Measurements from ENCODE around the gene ALK.

Gene ALK

DNA sequence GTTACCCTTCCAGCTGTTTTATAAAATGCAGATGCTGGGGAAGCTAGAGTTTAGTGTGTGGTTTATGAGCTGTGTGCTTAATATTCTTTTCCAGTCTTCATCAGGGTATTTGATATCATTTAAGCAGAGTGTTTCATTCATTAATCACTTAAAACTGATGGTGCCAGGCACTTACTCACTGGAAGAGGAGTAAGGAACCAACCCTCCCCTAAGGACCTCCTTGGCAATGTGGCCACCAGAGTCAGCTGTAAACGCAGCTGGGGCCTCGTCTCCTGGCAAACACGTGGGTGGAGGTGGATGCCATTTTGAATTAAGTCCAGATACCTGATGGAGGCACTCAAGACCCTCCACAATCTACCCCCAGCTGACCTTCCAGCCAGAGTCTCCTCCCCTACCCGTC lies 474.5 kb downstream of the ALK start:
- DNase-seq (ENCODE audit: low read depth): no peak

DNA sequence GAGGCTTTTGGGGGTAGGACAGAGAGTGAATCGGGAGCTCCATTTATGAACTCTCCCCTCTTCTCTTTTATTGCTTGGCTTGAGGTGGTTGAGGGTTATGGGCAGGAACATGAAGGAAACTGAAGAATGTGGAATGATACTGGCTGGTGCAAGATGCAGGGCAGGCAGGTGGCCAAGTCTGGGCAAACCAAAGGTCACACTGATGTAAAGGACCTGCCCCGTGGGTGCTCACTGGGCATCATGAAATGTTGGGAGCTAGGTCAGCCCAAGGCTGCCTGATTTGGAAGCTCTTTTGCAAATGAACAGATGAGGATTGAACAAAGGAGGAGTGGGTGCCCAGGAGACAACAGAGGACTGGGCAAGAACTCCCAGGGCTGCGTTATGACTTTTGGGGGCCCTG lies 477.2 kb downstream of the ALK start:
- DNase-seq (ENCODE audit: low read depth): no peak

DNA sequence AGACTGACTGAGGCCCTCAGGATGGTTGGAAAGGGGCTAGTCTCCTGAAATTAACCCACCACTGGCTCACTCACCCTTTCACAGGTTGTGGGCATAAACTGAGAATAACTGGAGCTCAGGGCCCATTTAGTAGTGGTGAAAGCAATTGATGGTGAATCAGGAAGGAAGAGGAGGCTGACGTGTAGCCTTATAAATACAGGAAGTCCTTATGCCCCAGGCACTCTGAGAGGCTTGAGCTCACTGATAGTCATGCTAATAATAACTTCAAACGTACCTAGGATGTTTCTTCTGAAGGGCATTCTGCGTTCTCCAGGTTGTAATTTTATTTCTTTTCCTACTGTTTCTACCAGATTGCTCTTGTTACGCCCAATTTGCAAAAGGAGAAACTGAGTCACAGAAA lies 477.8 kb downstream of the ALK start:
- DNase-seq (ENCODE audit: low read depth): no peak

DNA sequence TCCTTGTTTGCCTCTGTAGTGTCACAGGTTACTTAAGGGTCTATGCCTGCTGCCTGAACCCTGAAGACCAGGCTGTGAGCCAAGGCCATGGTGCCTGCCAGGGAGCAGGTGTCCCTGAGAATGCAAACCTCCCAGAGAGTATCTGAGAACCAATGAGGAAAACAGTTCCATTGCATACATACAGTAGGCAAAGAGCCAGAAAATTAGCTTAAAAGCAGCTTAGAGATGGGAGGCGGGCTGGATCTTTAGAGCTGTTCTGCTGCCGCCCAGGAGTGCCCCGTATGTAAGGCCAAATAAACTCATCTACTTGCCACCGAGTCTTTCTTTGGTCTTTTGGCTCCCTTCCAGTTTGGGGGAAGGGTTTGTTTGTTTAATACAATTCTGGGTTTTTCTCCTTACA lies 478.2 kb downstream of the ALK start:
- no peak for DNase-seq (ENCODE audit: low read depth)

DNA sequence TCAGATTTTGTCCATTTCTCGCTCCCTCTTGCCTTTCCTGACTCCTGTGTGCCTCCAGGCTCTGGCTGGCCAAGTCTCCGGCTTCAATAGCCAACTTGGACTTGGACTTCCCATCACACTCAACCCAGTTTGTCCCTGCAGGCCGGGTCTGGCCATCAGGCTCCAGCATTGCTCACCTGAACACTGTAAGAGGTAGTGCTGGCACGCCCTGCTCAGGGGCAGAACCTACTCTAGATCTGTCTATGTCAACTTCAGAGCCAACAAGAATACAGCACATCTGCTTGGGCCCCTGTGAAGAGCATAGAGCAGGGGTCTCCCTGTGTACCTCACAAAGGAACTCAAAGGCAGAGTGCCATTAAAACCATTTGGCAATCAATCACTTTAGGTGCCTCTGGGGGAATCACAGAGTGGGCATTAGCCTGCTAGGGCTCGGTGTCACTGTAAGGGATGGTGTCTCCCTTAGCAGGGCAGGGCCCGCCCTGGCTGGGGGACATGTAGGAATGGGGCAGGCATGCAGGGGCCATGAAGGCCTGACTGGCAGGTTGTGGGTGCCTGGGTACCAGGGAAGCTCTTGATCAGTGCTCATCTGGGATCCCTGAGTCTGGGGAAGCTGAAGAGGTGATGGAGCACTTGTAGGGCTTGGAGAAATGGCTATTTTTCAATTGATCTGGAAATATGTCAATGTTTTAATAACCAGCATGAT lies 480.3 kb downstream of the ALK start:
- DNase-seq (ENCODE audit: low read depth): no peak

DNA sequence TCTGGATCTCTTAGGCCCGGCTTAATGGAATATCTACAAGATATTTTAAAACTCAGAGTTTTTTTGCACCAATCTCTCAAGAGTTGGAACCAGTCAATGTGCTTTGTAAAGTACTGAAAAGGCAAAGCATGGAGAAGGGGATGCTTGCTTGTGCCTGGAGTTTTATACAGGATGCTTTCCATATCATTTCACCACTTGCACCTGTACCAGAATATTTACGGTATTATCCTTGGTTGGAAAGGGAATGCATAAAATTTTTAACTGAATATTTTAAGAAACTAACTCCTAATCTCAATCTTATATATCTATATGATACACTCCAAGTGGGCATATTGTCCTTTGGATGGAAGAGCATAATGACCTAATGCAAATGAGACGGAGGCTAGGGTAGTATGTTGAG lies 487.5 kb downstream of the ALK start:
- DNase-seq (ENCODE audit: low read depth): no peak

DNA sequence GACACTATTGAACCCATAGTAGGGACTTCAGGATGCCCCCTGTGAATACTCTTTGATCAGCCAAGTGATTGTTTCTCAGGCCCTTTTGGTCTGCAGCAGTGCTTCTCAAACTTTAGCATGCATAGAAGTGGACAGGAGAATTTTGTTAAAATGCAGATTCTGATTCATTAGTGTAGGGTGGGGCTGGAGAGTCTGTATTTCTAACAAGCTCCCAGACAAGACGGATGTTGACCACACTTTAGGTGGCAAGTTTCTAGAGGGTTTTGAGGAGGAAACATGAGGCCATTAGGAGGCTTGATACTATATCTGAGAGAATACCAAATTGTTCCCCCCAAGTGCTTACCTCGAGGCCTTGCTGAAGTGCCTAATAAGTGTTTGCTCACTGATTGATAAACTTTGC lies 488.3 kb downstream of the ALK start:
- no peak for DNase-seq (ENCODE audit: low read depth)

DNA sequence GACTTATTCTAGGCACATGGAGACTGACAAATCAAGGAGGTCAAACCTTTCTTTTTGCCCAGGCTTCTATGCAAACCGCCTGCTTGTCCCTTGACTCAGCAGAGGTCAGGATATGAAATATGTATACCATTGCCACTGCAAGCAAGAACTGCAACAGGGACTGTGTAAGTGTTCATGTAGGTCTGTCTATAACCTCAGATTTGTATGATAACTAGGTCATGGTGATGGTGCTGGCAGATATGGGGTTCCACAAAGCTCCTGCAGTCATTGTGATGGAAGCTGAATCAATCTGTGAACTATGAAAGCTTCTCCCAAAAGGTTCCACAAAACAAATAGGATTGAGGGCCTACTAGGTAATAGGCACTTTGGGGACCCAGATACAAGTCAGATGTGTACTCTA lies 489.9 kb downstream of the ALK start:
- no peak for DNase-seq (ENCODE audit: low read depth)

DNA sequence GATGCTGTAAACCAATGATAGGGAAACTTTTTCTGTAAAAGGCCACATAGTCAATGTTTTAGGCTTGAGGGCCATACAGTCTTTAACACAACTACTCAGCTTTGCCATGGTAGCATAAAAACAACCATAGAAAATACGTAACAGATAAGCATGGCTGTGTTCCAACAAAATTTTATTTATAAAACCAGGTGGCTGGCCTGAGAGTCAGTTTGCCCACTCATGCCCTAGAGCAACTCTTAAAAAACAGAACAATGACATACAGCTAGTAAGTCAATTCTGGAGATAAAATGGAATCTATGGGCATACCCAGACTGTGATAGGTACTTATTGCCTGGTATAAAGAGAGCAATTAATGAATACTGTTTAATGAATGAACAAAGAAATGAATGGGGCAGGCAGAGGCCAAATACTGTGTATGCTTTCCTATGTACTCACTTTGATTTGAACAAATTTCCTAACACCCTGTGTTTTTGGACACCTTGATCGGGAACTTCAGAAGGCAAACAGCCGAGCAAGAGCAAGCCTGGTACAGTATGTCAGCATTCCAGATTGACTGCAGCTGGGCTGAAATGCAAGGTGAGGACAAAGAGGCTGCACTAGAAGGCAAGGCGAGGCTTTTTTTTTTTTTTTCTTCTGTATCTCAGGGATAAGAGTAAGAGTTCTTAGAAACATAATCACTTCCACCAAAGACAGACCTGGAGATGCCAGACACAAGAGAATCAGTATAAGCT lies 490.8 kb downstream of the ALK start:
- DNase-seq (ENCODE audit: low read depth): no peak

DNA sequence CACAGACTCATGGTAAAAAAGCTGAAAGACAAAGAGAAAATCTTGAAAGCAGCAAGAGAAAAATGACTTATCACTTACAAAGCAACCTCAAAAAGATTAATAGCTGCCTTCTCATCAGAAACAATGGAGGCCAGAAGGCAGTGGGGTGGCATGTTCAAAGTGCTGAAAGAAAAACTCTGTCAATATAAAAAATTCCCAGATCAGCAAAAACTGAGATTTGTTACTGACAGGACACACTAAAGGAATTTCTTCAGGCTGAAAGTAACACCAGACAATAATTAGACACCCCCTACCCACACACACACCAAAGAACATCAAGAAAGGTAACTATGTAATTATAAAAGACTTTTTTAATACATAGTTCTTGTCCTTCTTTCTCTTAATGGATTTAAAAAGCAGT lies 495.0 kb downstream of the ALK start:
- DNase-seq (ENCODE audit: low read depth): no peak

DNA sequence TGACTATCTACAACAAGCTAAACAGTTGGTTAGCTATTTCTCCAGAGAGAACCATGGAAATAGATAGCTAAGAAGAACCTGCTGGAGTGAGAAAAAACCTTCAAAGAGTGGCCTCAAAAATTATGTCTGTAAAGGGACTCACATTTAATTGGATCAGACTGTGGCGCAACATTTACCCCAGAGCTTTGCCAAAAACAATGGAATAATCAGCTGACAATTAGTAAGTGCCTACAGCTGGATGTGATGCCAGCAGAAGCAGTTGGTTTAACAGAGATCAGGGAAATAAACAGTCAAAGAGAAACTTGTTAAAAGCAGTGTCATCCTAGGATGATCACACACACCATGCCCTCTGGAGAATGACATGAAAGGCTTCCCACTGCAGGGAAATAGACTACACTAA lies 495.5 kb downstream of the ALK start:
- DNase-seq (ENCODE audit: low read depth): no peak

DNA sequence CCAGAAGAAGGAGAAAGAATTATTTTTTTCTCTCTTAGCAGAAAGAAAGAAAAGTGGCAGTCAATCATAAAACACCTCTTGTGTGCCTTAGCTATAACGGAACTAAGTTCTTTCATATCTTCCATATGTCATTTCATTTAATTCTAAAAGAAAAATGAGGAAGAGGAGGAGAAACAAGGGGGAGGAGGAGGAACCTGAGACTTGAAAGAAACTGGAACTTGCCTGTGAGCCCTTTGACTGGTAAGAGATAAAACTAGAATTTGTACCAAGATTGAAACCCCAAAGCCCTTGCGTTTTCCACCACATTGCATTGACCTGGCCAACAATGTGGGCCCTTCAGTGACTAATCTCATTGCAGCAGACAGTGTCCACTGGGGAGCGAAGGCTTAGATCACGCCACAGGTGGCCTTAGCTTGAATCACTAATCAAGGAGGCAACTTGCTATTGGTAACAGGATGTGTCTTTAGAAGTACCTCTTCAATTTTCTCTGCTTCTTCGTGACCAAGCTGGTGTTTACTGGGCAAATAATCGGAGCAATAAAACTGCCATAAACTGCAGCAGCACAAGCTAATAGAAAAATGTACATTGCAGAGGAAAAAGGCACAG lies 498.2 kb downstream of the ALK start:
- no peak for DNase-seq (ENCODE audit: low read depth)

DNA sequence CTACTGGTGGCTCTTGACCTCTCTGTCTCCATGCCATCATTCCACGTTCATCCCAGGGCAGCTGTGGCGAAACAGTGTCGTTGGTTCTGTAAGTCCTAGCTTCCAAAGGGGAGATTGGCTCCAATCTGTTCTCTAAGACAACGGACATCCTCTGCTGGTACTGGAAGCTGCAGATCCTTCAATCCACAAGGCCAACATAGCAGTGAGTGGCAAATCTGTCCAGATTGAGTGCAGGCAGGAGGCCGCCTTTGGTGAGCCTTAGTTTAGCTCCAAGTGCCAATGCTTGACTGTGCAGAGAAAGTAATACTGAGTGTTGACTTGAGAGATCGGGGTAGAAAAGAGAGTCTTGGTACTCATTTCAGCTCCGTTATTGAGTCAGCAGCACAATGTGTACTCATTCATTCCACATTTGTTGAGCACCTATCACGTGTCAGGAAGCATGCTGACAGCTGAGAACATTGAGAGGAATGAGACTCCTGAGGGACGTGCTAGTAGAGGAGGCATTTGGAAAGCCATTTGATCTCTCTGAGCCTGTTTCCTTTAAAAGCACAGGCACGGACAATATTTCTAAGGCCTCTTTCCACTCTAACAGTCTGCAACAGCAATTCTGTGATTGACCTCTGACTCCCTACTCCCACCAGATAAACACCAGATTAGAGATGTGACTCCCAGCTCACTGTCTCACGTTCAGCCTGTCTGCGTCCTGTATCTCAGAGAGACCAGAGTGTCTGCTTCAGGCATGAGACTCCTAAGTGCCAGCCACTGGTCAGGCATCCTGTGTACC lies 500.2 kb downstream of the ALK start:
- DNase-seq (ENCODE audit: low read depth): no peak

DNA sequence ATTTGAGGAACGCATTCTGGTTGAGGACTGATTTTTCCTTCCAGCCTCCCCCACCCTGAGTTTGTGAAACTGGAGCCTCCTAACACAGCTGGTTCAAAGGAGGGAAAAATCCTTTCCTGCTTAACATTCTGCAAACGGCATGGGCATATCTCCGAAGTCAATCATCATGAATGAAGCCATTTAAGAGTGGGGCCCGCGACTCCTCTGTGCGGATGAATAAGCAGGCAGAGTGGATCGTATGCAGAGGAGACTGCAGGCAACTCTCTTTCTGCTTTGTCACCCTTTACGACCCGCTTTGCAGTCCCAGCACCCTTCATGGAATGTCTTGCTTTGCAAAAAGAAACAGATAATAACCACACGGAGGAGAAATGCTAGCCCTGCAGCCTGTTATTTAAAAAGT lies 500.9 kb downstream of the ALK start:
- no peak for DNase-seq (ENCODE audit: low read depth)

DNA sequence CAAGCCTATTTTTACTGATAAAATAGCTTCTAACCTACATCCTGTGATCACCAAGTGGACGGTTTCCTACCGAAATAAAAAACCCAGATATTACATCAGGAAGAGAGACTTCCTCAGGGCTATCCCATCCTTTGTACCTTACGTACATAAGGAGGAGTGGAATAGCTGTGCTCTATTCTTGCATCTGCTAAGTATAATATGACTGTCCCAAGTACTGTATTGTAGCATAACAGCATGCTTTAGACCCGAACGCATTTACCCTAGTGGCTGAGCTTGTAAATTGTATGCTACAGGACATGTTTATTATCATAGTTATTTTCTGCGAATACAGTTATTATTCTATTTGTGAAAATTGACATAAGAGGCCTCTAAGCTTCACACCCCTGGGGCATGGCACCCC lies 503.8 kb downstream of the ALK start:
- no peak for DNase-seq (ENCODE audit: low read depth)

DNA sequence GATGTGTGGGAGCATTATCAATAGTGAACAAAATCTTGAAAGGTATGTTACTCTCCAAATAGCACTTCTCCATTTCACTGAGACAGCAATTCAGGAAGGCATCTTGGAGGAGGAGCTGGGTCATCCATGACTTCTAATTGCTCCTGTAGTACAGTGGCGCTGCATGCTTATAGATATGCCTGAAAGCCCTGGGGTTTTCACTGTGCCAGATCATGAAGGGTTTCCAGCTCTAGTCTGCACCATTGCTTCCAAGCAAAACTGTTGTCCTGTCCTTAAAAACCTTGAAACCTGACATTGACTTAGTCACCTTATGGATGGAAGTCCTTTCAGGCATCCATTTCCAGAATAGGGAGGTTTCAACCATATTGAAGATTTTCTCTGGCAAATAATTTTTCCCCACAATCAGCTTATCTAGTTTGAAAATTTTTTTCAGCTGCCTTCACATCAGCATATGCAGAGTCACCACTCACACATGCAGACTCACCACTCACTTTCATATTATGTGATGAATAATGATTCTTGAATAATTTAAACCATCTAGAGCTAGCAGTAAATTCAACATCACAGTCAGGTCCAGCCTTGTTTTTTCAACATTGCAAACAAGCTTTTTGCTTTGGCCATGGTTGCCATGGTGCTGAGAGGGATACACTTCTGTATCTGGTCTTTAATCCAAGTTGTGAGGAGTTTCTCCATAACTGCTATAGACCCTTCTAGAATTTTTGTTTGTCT lies 509.0 kb downstream of the ALK start:
- no peak for DNase-seq (ENCODE audit: low read depth)

DNA sequence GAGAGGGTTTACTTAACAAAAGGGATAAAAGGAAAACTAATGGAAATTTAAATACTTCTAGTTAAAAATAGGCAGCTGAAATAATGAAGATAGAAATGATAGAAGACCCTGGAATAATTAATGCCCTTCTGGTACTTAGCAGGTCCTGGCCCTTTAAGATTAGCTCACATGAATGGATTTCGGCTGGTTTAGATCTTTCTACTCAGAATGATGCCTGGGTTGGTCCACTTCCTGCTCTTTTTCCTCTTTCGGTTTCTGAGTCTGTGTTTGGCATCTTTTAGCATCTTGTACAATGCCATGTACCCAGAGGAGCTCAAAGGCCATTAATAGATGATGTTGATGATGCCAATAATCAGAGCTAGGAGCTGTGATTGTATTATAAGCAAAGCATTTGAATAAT lies 515.7 kb downstream of the ALK start:
- DNase-seq (ENCODE audit: low read depth): no peak

DNA sequence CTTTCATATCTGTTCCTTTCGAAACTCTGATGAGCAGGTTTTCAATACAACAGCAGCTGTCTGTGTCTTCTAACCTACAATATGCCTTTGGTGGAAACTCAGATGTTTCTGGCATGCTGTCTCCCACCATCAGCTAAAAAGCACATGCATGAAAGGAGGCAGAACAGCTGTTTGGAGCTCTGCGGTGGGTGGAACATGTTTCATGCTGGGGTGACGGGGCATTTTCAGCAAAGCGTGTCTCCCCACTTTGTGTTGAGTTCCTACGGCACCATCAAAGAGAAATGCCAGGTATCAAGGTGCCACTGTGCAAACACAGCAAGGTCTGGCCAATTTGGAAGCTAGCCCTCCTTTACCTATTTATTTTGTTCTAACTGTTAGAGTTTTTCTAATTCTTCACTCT lies 516.1 kb downstream of the ALK start:
- no peak for DNase-seq (ENCODE audit: low read depth)

DNA sequence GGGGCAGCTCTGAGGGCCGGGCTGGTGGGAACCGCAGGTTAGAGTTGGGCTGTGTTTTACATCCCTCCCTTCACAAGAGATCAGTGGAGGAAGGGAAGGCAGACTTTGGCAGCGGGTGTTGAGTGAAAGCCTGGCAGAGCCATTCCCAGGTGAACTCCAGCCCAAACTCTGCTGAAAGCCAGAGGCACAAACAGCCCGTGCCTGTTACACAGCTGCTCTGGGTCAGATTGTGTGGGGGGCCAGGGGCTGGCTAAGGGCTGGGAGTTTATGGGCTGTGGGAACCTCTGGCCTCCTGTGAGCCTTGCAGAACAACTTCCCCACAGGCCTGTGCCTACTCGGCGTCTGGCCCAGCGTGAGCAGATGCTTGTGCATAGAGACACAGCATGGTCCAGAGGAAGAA lies 519.4 kb downstream of the ALK start:
- no peak for DNase-seq (ENCODE audit: low read depth)

DNA sequence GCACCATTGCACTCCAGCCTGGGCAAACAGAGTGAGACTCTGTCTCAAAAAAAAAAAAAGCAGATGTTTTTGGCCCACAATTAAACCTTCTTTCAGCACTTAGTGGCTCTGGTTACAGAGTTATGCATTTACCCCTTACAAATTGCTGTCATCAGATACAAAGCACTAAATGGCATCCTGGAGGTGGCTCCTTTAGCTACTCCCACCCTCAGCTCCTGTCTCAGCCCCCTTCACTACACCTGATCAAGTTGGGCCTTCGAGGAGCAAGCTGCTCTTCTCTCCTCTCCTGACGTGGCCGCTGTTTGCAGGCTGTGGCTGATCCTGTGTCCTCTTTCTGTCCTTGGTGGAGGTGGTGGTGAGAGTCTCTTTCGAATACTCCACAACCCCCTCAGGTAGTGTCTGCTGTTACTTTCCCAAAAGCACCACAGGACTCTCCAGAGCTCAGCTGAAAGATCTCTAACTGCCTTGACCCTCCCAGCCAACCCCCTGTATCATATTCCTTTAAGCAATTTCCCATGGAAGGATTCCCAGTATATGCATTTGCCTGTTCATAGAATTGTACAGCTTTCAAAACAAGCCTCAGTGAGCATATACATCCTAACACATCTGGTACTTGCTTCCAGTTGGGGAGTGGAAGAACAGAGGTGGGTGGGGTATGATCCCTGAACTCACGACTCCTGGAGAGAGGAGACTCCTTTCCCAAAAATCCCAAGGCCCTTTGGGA lies 520.3 kb downstream of the ALK start:
- DNase-seq (ENCODE audit: low read depth): no peak
